Measurements from ENCODE around the gene MYADML2.

Gene MYADML2

GRCh38 chr17:81909966-81910839, 36.8 kb downstream of the MYADML2 start:
- TF ChIP-seq CTCF (IDR thresholded peaks at IDR 0.05; ENCODE audit: low read depth, low read length, missing control alignments): no peak
- DNase-seq (ENCODE audit: low read depth): no peak
- peak overlapping the region; percentile 89 for H3K4me3 ChIP-seq (ENCODE audit: low read depth, low read length)

- H3K4me3 ChIP-seq (ENCODE audit: low read depth, low read length): no peak overlapping the region
- TF ChIP-seq CTCF (IDR thresholded peaks at IDR 0.05; ENCODE audit: low read depth, low read length, missing control alignments): no peak
Measured at GRCh38 chr17:81909231-81909630, 37.8 kb downstream of the MYADML2 start.

GRCh38 chr17:81908793-81909192, 38.2 kb downstream of the MYADML2 start:
- no peak overlapping the region for H3K4me3 ChIP-seq (ENCODE audit: low read depth, low read length)
- DNase-seq (ENCODE audit: low read depth): no peak
- no peak for TF ChIP-seq CTCF (IDR thresholded peaks at IDR 0.05; ENCODE audit: low read depth, low read length, missing control alignments)

More at GRCh38 chr17:81909231-81909630, 37.8 kb downstream of the MYADML2 start:
- DNase-seq (ENCODE audit: low read depth): no peak

GRCh38 chr17:81907219-81908145, 39.6 kb downstream of the MYADML2 start:
- DNase-seq (ENCODE audit: low read depth): no peak
- peak; percentile 5 for TF ChIP-seq CTCF (IDR thresholded peaks at IDR 0.05; ENCODE audit: low read depth, low read length, missing control alignments)
- H3K4me3 ChIP-seq (ENCODE audit: low read depth, low read length): no peak overlapping the region

- TF ChIP-seq CTCF (IDR thresholded peaks at IDR 0.05; ENCODE audit: low read depth, low read length, missing control alignments): no peak
- no peak for DNase-seq (ENCODE audit: low read depth)
- no peak overlapping the region for H3K4me3 ChIP-seq (ENCODE audit: low read depth, low read length)
Measured at GRCh38 chr17:81906476-81907218, 40.4 kb downstream of the MYADML2 start.

GRCh38 chr17:81905993-81906392, 41.0 kb downstream of the MYADML2 start:
- TF ChIP-seq CTCF (IDR thresholded peaks at IDR 0.05; ENCODE audit: low read depth, low read length, missing control alignments): no peak
- DNase-seq (ENCODE audit: low read depth): no peak
- no peak overlapping the region for H3K4me3 ChIP-seq (ENCODE audit: low read depth, low read length)
